Inferior parietal cortex (tissue), 1 donor: ENCODE measurements around the gene MEF2C.

Source experiments
- DNase-seq: peaks from one replicate; pipeline ENCODE4 v3.0.0-alpha.2; 2016; ENCODE audit errors: extremely low spot score

The MEF2C gene

GRCh38 chr5:88888291-88888690 is 5.3 kb upstream of the MEF2C start:
- DNase-seq: peak; percentile 47

DNA sequence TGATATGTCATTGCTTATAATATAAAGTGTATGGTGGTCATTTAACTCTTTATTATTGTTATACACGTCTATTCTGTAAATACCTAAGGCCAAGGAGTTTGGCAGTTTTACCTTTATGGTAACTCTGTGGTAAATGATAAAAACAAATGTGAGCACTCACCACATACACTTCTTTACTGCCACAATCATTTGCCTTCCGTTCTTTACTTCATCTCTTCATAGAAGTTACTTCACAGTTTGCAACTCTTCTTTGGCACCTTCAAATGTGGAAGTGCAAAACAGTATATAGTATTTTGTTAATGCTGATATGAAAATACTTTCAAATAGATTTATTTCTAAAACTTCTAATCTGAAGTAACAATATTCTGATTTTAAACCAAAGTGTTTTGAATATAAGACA is 4.4 kb upstream of the MEF2C start:
- DNase-seq: peak; percentile 29

DNA sequence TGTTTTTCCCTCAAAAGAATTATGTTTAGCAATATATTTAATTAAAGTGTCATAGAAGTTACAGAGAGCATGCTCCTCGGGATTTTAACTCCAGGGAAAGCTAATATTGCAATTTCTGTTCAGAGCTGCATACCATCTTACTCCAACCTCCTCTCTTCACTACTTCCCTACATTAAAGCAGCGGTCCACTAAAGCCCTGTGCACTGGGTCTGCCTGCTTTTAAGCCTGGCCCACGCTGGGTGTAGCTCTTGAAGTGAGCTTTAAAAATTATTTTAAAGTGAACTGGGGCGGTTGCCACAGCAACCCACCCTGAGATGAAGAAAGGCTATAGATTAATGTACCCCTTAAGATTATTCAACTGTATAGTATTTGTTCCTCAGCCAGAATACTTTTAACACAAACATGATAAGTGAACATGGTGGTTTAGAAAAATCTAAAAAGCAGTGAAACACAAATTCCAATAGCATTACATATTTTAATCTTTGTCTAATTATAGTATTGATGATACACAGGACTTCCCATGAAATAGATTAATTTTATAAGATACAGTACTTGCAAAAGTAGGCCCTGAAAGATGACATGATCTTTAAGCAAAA is 3.9 kb upstream of the MEF2C start:
- peak; percentile 49 for DNase-seq

DNA sequence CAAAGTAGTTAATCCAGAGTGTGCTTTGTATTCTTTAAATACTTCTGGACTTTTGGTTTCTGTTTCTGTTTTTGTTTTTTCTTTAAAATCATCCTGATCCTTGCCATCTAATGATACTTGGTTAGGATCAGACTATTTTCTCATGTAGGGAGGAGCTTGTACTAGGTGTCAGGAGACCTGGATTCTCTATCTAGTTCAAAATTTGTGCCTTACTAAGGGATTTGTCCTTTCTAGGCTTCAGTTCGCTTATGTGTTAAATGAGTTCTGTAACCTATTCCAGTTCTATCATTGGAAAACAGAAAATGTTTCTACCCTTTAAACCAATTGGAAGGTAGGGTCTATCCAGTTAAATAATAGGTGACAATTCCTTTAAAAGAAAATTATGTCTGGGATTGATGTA is 3.3 kb upstream of the MEF2C start:
- DNase-seq: no peak

DNA sequence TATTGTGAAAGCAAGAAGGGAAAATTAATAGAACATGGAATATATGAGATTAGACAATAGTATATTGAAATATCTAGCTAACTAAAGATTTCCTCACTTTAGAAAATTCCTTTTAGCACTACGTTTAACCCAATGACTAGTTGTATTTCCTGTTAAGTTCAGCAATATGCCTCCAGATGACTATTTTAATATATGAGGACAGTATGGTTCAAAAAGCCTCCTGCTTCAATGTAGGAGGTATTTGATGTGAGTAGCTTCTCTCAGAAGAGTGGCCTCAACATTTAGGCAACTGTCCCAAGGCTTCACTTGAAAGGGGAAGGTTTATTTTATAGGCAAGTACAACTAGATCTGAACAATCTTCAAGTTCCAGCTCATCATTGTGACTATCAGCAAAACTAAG is 2.0 kb upstream of the MEF2C start:
- DNase-seq: peak; percentile 58

DNA sequence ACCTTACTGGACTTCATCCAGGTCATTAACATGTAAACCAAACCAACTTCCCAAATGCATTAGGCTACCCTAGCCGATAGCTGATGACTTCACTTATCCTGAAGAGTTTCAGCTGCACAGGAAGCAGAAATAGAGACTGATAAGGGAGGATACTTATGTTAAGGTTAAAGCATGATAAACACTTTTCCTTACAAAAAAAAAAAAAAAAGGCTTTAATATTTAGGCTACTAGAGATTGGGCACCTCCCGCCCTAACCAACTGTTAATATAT is 1.6 kb upstream of the MEF2C start:
- DNase-seq: peak; percentile 37

GRCh38 chr5:88883836-88884607 is 1.0 kb upstream of the MEF2C start:
- peak; percentile 70 for DNase-seq

- DNase-seq: peak; percentile 43
Observed at GRCh38 chr5:88882276-88883038, 527 bp downstream of the MEF2C start.

DNA sequence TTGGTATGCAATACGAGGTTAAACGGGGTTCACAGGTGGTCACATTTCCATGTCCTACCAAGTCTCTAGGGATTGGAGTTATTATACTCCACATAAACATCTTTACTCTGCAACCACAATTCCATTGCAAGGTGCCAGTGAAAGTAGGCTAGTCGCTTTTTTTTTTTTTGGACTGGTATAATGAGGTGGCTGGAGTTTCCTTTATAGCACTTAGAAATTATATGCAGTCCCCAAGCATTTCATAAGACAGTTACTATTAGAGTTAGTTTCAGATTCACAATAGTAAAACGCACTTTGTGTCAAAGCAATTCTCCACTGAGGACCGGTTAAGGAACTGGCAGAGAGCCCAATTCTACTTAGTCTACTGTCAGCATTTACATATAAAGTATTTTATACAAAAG is 1.4 kb downstream of the MEF2C start:
- DNase-seq: peak; percentile 50

DNA sequence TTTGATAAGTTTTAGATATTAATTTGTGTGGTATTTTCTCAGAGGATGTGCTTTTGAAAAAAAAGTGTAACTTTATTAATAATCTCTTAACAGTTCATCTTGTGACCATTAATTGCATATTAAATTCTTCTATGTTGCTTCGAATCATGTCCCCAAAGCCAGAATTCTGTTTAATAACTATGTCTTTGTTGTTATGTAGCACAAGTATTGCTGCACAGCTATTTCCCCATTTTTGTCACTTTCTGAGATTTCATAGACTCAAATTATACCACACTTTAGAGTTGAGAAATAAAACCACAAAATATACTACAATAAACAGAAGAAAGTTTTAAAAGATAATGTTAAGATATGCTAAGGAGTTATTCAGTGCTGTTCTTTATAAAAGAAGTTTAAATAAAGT is 2.8 kb downstream of the MEF2C start:
- DNase-seq: no peak

- no peak for DNase-seq
Observed at GRCh38 chr5:88879724-88880123, 3.3 kb downstream of the MEF2C start.

DNA sequence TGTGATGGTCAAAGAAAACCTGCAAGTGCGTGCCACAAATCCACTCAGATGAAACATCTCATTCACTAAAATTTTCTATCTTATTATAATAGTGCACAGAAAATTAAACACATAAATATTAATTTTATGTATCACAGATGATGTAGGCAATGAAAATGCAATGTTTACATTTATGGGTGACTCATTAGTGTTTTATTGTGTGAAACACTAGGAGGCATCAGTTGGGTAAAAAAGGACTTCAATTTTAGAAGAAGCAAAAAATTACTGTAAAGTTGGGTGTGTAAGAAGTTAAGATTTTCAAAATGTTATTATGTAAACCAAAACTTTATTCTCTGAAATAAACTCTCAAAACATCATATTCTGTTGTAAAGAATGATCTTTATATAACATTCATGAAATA is 4.0 kb downstream of the MEF2C start:
- DNase-seq: no peak

DNA sequence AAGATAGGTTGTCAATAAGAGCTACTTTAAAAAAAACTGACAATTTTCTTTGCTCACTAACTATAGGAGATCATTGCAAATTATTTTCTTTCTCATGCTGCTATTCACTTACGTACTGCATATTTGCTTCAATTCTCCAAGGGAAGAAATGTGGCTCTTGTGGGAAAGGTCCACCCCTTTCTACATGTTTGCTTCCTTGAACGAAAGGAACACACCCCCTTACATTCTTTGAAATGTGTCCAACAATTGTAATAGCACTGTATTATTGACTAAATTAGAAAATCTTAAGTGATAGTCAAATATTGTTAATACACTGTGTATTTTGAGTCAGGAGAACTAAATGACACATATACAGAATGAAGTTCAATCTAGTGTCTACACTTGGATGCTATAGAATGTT is 5.2 kb downstream of the MEF2C start:
- no peak for DNase-seq

DNA sequence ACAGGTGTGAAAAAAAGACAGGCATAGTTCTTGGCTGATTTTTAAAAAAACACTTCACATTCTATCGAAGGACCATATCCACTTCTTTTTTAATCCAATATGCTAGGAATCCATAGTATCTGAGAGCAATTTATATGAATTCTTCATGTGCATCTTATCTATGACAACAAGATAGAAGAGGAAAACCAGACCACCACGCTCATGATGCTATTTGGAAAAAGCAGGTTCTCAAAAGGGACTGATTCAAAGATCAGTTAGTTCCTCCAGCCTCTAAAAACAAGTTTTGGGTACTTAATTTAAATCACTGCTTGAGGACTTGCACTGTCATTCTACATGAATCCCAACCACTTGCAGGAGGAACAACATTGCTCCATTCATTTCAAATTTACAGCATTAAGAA is 6.3 kb downstream of the MEF2C start:
- peak; percentile 52 for DNase-seq

- no peak for DNase-seq
Observed at GRCh38 chr5:88875341-88876234, 7.4 kb downstream of the MEF2C start.

GRCh38 chr5:88873447-88873846 is 9.5 kb downstream of the MEF2C start:
- no peak for DNase-seq

GRCh38 chr5:88872971-88873370 is 10.0 kb downstream of the MEF2C start:
- peak; percentile 37 for DNase-seq

- DNase-seq: no peak
Observed at GRCh38 chr5:88870285-88870684, 12.7 kb downstream of the MEF2C start.

- no peak for DNase-seq
Observed at GRCh38 chr5:88868468-88869068, 14.4 kb downstream of the MEF2C start.

- DNase-seq: no peak
Observed at GRCh38 chr5:88867638-88868037, 15.3 kb downstream of the MEF2C start.

GRCh38 chr5:88863523-88863922 is 19.5 kb downstream of the MEF2C start:
- no peak for DNase-seq
